Myocyte (in vitro differentiated cells): ENCODE measurements around the gene CXADR. TPM values are rescaled to one million over a fixed set of nuclear protein-coding genes. Genes with fewer than 3 reads are reported as not detected.
A peak's percentile ranks its signal among the peaks of the same experiment; 100 is the strongest.
"Not testable (repeated sequence)": the region's sequence is repeated elsewhere in the genome, so short reads cannot be mapped to it uniquely, and the experiment has no call there.

Experiments used
- DNase-seq: peaks from one replicate; pipeline ENCODE4 v3.0.0-alpha.2; 2012; ENCODE audit warnings: low read depth
- polyA plus RNA-seq: library from polyadenylated mRNA; unstranded; fragments of >200 nt; gene quantifications from one replicate; pipeline ENCODE4 v1.2.1, GENCODE V29; 2012; ENCODE audit warnings: missing spikeins
- total RNA-seq: library from RNA; depleted of rRNA; stranded (reverse); fragments of >200 nt; gene quantifications from 2 replicates; pipeline ENCODE4 v1.2.3, GENCODE V29; 2014

The CXADR gene
- not detected in 2 replicates for total RNA-seq
- polyA plus RNA-seq: not detected

- no peak for DNase-seq
These were observed at the start of gene CXADR for GRCh38 chr21:17512253-17513213. TSS of gene CXADR (plus strand) at chr21:17513043. CDS start at chr21:17513130, 87 bp downstream.

- no peak for DNase-seq
These were observed 46.7 kb upstream of the CXADR start for GRCh38 chr21:17466166-17466565.

GRCh38 chr21:17467392-17467791 lies 45.5 kb upstream of the CXADR start:
- no peak for DNase-seq

- no peak for DNase-seq
These were observed 45.0 kb upstream of the CXADR start for GRCh38 chr21:17467829-17468228.

- DNase-seq: no peak
These were observed 44.1 kb upstream of the CXADR start for GRCh38 chr21:17468698-17469097.

- no peak for DNase-seq
These were observed 43.1 kb upstream of the CXADR start for GRCh38 chr21:17469727-17470126.

- no peak for DNase-seq
These were observed 40.7 kb upstream of the CXADR start for GRCh38 chr21:17472182-17472581.

- DNase-seq: no peak
These were observed 40.1 kb upstream of the CXADR start for GRCh38 chr21:17472592-17473271.

GRCh38 chr21:17476006-17476405 lies 36.8 kb upstream of the CXADR start:
- DNase-seq: no peak

GRCh38 chr21:17478156-17478555 lies 34.7 kb upstream of the CXADR start:
- not testable (repeated sequence) for DNase-seq

- no peak for DNase-seq
These were observed 33.2 kb upstream of the CXADR start for GRCh38 chr21:17479606-17480005.

- no peak for DNase-seq
These were observed 29.9 kb upstream of the CXADR start for GRCh38 chr21:17482928-17483327.

GRCh38 chr21:17488620-17489019 lies 24.2 kb upstream of the CXADR start:
- no peak for DNase-seq

- DNase-seq: not testable (repeated sequence)
These were observed 23.3 kb upstream of the CXADR start for GRCh38 chr21:17489565-17489964.

- peak; percentile 88 for DNase-seq
These were observed 21.0 kb upstream of the CXADR start for GRCh38 chr21:17491716-17492414.

- DNase-seq: peak; percentile 12
These were observed 20.3 kb upstream of the CXADR start for GRCh38 chr21:17492415-17493168.

- no peak for DNase-seq
These were observed 18.8 kb upstream of the CXADR start for GRCh38 chr21:17494051-17494450.

GRCh38 chr21:17495680-17496079 lies 17.2 kb upstream of the CXADR start:
- DNase-seq: no peak

- DNase-seq: no peak
These were observed 15.5 kb upstream of the CXADR start for GRCh38 chr21:17497316-17497715.

GRCh38 chr21:17498586-17498985 lies 14.3 kb upstream of the CXADR start:
- DNase-seq: no peak
